Transverse colon (tissue), 4 donors: ENCODE measurements around the gene SCAF1. TPM values are rescaled to one million over a fixed set of nuclear protein-coding genes. Genes with fewer than 3 reads are reported as not detected.

Experiments used
- DNase-seq: peaks from one replicate; pipeline ENCODE4 v3.0.0-alpha.2; 2019
- H3K27ac ChIP-seq, 4 donors: fragments of 200-600 bp; sonication (generic); 2 replicates each; pipeline ENCODE4 v1.5.1; 2016 to 2018; ENCODE audit warnings: inconsistent platforms in 4 of 4
- H3K27me3 ChIP-seq: fragments of 200-600 bp; sonication (generic); 2 replicates; pipeline ENCODE4 v1.5.1; 2017; ENCODE audit warnings: inconsistent platforms
- H3K36me3 ChIP-seq, 4 donors: fragments of 200-600 bp; sonication (generic); 2 replicates each; pipeline ENCODE4 v1.5.1; 2017 to 2019; ENCODE audit warnings: inconsistent platforms in 4 of 4
- H3K4me1 ChIP-seq, 4 donors: fragments of 200-600 bp; sonication (generic); 2 replicates each; pipeline ENCODE4 v1.5.1; 2017 to 2020; ENCODE audit warnings: inconsistent platforms in 4 of 4
- H3K4me3 ChIP-seq, 4 donors: fragments of 200-600 bp; sonication (generic); 1 replicate in 1 of 4; 2 replicates in 3 of 4; pipeline versions ENCODE4 v1.5.1 to v1.6.1; 2017 to 2019; ENCODE audit warnings: inconsistent platforms in 4 of 4
- H3K9me3 ChIP-seq, 2 donors: fragments of 200-600 bp; sonication (generic); 2 replicates each; pipeline ENCODE4 v1.5.1; 2017 to 2019; ENCODE audit warnings: inconsistent platforms in 2 of 2
- CTCF ChIP-seq, 5 experiments: fragments of 200-600 bp in 3 of 5; fragments of 450-650 bp in 2 of 5; sonication (generic) in 3 of 5; IDR thresholded peaks; 1 replicate in 2 of 5; 2 replicates in 3 of 5; pipeline ENCODE4 v1.5.1; 2016 to 2017; ENCODE audit warnings: antibody characterized with exemption in 5 of 5, inconsistent platforms in 3 of 5, mild to moderate bottlenecking in 2 of 5, moderate library complexity in 1 of 5
- EP300 ChIP-seq: sonication (generic); formaldehyde crosslinking; IDR thresholded peaks from one replicate; pipeline ENCODE4 v1.6.1; 2017; ENCODE audit warnings: antibody characterized with exemption, low read depth
- POLR2A ChIP-seq: fragments of 450-650 bp; IDR thresholded peaks from one replicate; pipeline ENCODE4 v1.6.1; 2016; ENCODE audit warnings: antibody characterized with exemption, mild to moderate bottlenecking, moderate library complexity
- POLR2AphosphoS5 ChIP-seq, 3 donors: sonication (generic); formaldehyde crosslinking; IDR thresholded peaks; one replicate each; pipeline ENCODE4 v1.6.1; 2016; ENCODE audit warnings: antibody characterized with exemption in 3 of 3
- whole genome bisulfite sequencing, 2 donors: methylation state at CpG; one replicate each; pipeline ENCODE4 v1.1.5; 2018; ENCODE audit warnings: low coverage in 1 of 2; 5-methylcytosine and 5-hydroxymethylcytosine counted together
- in situ Hi-C, 4 donors: fragments of 200-750 bp; cut with MboI; loops; one replicate each; pipeline versions ENCODE4 v1.15.0 to v1.15.1; 2017; ENCODE audit warnings: low sequenced_read_pairs in 3 of 4, low pct_ligation_motif_present in 1 of 4, low pct_unique_long_range_greater_than_20kb in 1 of 4
- intact Hi-C: fragments of 100-400 bp; cut with DNase I; formaldehyde crosslinking; loops from one replicate; pipeline ENCODE4 v1.15.1; 2023; ENCODE audit warnings: low total_unique reads
- total RNA-seq, 4 donors: library from RNA; depleted of rRNA; stranded (reverse); fragments of >200 nt; gene quantifications; one replicate each; pipeline ENCODE4 v1.1.0, GENCODE V29; 2016

The SCAF1 gene
- total RNA-seq, 4 donors from 2014 or later: 20.2 to 118 (median 32.7) TPM

DNA sequence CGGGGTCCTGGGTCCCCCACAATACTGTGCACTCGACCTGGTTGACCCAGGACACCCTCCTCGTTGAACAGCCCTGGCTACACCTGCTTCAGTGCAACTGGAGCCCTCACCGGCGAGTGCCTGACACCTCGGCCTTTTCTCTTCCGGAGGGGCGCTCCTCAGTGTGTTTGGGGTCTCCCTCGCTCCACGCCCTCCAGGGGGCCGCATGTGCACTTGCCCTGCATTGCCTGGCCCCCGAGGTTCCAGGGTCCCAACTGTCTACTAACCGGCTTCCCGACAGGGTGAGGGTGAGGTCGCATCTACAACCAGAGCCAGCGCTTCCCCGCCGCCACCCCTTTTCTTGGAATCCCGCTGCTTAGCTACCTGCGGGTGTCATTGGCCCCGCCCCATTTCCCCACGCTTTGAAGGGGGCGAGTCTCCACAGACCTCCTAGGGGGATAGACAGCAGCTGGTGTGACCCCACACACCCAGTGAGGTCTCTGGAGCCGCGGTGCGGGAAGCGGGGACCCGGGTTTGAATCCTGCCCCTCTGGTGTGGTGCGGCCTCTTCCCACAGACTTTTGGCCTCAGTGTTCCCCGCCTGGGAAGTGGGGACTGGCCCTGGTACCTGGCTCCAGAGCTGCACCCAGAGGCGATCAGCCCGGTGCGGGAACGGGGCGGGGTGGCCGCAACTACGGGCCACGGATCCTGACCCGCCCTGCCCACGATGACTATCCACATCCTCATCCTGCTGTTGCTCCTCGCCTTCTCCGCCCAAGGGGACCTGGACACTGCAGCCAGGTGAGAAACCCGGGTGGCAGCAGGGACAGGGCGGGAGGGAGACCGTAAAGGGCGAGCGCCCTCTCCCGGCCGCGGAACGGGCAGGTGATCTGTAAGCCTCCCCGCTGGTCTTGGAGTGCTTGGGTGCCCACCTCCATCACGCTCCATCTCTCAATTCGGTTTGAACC is 47.4 kb downstream of the SCAF1 start, which contains the start of gene ADM5:
Gene ADM5, plus strand, starts transcription at position 462 of the 946 bp plus-strand sequence. Its CDS starts 244 bp downstream, at position 706.
- no peak for TF ChIP-seq EP300
- TF ChIP-seq POLR2A: no peak
- peak in 1 of 3 donors; percentile 29 for TF ChIP-seq POLR2AphosphoS5 (IDR thresholded peaks at IDR 0.05)
- peak; percentile 35 to 59 (median 48) for TF ChIP-seq CTCF (IDR thresholded peaks at IDR 0.05)
- peak within 1 kb of the TSS; percentile 20 to 54 (median 37) for H3K4me3 ChIP-seq
- peaks cover 11 to 26% (median 20%) of the 10 kb centered on the region in 4 donors for H3K4me1 ChIP-seq
- intact Hi-C loops: loop anchor here (10.0 kb wide), 1 partner anchor 215 kb away; the partner anchor contains the start of gene FLT3LG
- H3K27ac ChIP-seq: peak within 1 kb of the TSS; percentile 24 to 73 (median 54)
- no peaks in the 10 kb centered on the region for H3K9me3 ChIP-seq
- in situ Hi-C loops: no loop called here
- H3K27me3 ChIP-seq: peaks cover 42% of the 10 kb centered on the region
- WGBS, 2 donors: 42% methylated on average over 42 of the region's 54 CpGs; no CpG with 5 or more reads in 1 of the 2 donors
- peaks cover 0 to 10% (median 2%) of the 10 kb centered on the region in 4 donors for H3K36me3 ChIP-seq
- peak; percentile 70 for DNase-seq

DNA sequence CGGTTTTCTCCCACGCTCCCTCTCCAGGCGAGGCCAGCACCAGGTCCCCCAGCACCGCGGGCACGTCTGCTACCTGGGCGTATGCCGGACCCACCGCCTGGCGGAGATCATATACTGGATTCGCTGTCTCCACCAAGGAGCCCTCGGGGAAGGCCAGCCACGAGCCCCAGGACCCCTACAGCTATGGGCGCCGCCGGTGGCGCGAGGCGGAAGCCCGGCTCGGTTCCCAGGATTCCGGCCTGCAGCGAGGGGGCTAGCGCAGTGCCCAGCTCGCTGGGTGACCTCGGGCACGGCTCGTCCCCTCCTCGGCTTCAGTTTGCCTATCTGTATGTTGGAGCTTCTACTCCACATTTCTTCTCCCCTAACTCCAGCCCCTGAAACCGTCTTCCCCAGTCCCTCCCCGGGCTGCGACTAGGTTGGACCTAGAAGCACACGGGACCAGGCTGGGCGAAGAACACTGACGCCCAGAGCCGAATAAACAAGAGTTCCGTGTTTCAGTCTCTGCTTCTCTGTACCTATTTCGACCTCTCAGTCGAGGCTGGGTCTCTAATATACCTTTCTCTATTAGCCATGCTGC is 48.2 kb downstream of the SCAF1 start:
- intact Hi-C loops: no loop called here
- Histone ChIP-seq H3K27me3 (peaks cover 42% of the 10 kb centered on the region), H3K4me3 (peak overlapping the region; percentile 20 to 54 (median 37)), H3K9me3 (no peaks in the 10 kb centered on the region), H3K36me3 (peaks cover 0 to 5% (median 0%) of the 10 kb centered on the region in 4 donors), H3K27ac (peak overlapping the region; percentile 38 to 73 (median 61)), H3K4me1 (peaks cover 11 to 26% (median 20%) of the 10 kb centered on the region in 4 donors)
- in situ Hi-C loops: no loop called here
- 22% methylated on average over 32 of the region's 39 CpGs; no CpG with 5 or more reads in 1 of the 2 donors for WGBS, 2 donors
- TF ChIP-seq EP300 (no peak), CTCF (IDR thresholded peaks at IDR 0.05) (peak in 3 of 5 experiments; percentile 3 to 8 (median 8)), POLR2AphosphoS5 (IDR thresholded peaks at IDR 0.05) (no peak), POLR2A (no peak)
- DNase-seq: no peak

- Histone ChIP-seq H3K27ac (peak within 1 kb of the TSS; percentile 38 to 73 (median 61)), H3K27me3 (peaks cover 42% of the 10 kb centered on the region), H3K4me3 (peak within 1 kb of the TSS; percentile 20 to 54 (median 37)), H3K36me3 (no peaks in the 10 kb centered on the region), H3K9me3 (no peaks in the 10 kb centered on the region), H3K4me1 (peaks cover 11 to 26% (median 20%) of the 10 kb centered on the region in 4 donors)
- intact Hi-C loops (no loop called here), in situ Hi-C loops (no loop called here)
- peak; percentile 75 for DNase-seq
- WGBS, 2 donors: 0 to 8% methylated on average over 10 to 38 of the region's 38 CpGs
- no peak for TF ChIP-seq CTCF (IDR thresholded peaks at IDR 0.05)
- peak in 2 of 3 donors; percentile 45 to 63 for TF ChIP-seq POLR2AphosphoS5 (IDR thresholded peaks at IDR 0.05)
- TF ChIP-seq POLR2A: peak; percentile 42
Measured at GRCh38 chr19:49690656-49691242, 48.7 kb downstream of the SCAF1 start, which contains the start of gene CPT1C. Gene CPT1C, plus strand, starts transcription at chr19:49691116. Its CDS starts 1,137 bp downstream, at chr19:49692253.
